ENCODE results near the gene APOC4.

Gene APOC4

GRCh38 chr19:44954649-44955504 is 12.8 kb downstream of the APOC4 start, which contains the start of gene CLPTM1 (continued):
- TF ChIP-seq ZNF580 (tag by site-specific recombination; IDR thresholded peaks at IDR 0.05) = peak; percentile 36
- TF ChIP-seq ZNF777 (tag by site-specific recombination; IDR thresholded peaks at IDR 0.05; ENCODE audit: borderline replicate concordance) = peak; percentile 68; the same call in 1 of the 2 replicates
- TF ChIP-seq SALL2 (tag by site-specific recombination; IDR thresholded peaks at IDR 0.05; ENCODE audit: borderline replicate concordance) = no peak
- no peak for TF ChIP-seq GFI1B (tag by site-specific recombination; IDR thresholded peaks at IDR 0.05)
- TF ChIP-seq ZNF623 (tag by site-specific recombination; IDR thresholded peaks at IDR 0.05) = no peak
- no peak for TF ChIP-seq ZNF112 (tag by site-specific recombination; IDR thresholded peaks at IDR 0.05)
- peak; percentile 70; the same call in 1 of the 2 replicates for TF ChIP-seq ZSCAN16 (tag by site-specific recombination; IDR thresholded peaks at IDR 0.05)
- TF ChIP-seq GLIS2 (tag by site-specific recombination; IDR thresholded peaks at IDR 0.05) = no peak
- TF ChIP-seq ZSCAN4 (tag by site-specific recombination; IDR thresholded peaks at IDR 0.05) = peak; percentile 53
- peak; percentile 47; the same call in 1 of the 2 replicates for TF ChIP-seq KLF17 (tag by site-specific recombination; IDR thresholded peaks at IDR 0.05)
- TF ChIP-seq ZNF837 (tag by site-specific recombination; IDR thresholded peaks at IDR 0.05) = no peak
- peak; percentile 90 for TF ChIP-seq ZBTB11 (tag by site-specific recombination; conservative IDR thresholded peaks at IDR 0.05; ENCODE audit: low read depth)
- no peak for TF ChIP-seq ZNF654 (tag by site-specific recombination; IDR thresholded peaks at IDR 0.05; ENCODE audit: low read depth)
- TF ChIP-seq ZNF324 (tag by site-specific recombination; IDR thresholded peaks at IDR 0.05) = peak; percentile 77; the same call in 1 of the 2 replicates
- peak; percentile 85 for TF ChIP-seq ZBTB21 (tag by site-specific recombination; IDR thresholded peaks at IDR 0.05)
- TF ChIP-seq MZF1 (tag by site-specific recombination; IDR thresholded peaks at IDR 0.05; ENCODE audit: borderline replicate concordance) = peak; percentile 58; the same call in 1 of the 2 replicates
- TF ChIP-seq KLF1 (tag by site-specific recombination; IDR thresholded peaks at IDR 0.05) = peak; percentile 89
- TF ChIP-seq ZNF26 (tag by site-specific recombination; IDR thresholded peaks at IDR 0.05) = no peak
- 0 out of 2 replicates have a peak, but pooled peaks have one; percentile 82 for TF ChIP-seq ZNF24 (tag by site-specific recombination; IDR thresholded peaks at IDR 0.05)
- no peak for TF ChIP-seq PRDM6 (tag by site-specific recombination; IDR thresholded peaks at IDR 0.05)
- peak; percentile 85 for TF ChIP-seq ZNF366 (tag by site-specific recombination; conservative IDR thresholded peaks at IDR 0.05)
- TF ChIP-seq OVOL3 (tag by site-specific recombination; IDR thresholded peaks at IDR 0.05) = peak; percentile 88
- TF ChIP-seq ZNF585B (tag by site-specific recombination; IDR thresholded peaks at IDR 0.05) = no peak
- no peak for TF ChIP-seq ZNF121 (tag by site-specific recombination; IDR thresholded peaks at IDR 0.05)
- TF ChIP-seq ZNF221 (tag by site-specific recombination; IDR thresholded peaks at IDR 0.05; ENCODE audit: borderline replicate concordance) = no peak
- TF ChIP-seq ZNF639 (tag by site-specific recombination; IDR thresholded peaks at IDR 0.05) = peak; percentile 77
- TF ChIP-seq ZBTB8A (tag by site-specific recombination; IDR thresholded peaks at IDR 0.05) = 0 out of 2 replicates have a peak, but pooled peaks have one; percentile 29
- peak; percentile 97 for TF ChIP-seq ZXDB (tag by site-specific recombination; IDR thresholded peaks at IDR 0.05)
- peak; percentile 77 for TF ChIP-seq ZNF843 (tag by site-specific recombination; IDR thresholded peaks at IDR 0.05)
